Esophagus squamous epithelium (tissue), 4 donors: ENCODE data around the gene PTPRD.

Source experiments
- POLR2A ChIP-seq, 4 donors: fragments of 450-650 bp; IDR thresholded peaks; one replicate each; pipeline ENCODE4 v1.6.1; 2017; ENCODE audit warnings: antibody characterized with exemption in 4 of 4, mild to moderate bottlenecking in 4 of 4, moderate library complexity in 3 of 4
- TF ChIP-seq, protein P1 (sequence below), 6 experiments: fragments of 450-650 bp in 4 of 6; fragments of 200-600 bp in 2 of 6; sonication (generic) in 2 of 6; IDR thresholded peaks; one replicate each; pipeline ENCODE4 v1.5.1; 2016 to 2019; ENCODE audit warnings: antibody characterized with exemption in 6 of 6, mild to moderate bottlenecking in 4 of 6, moderate library complexity in 4 of 6

DNA sequence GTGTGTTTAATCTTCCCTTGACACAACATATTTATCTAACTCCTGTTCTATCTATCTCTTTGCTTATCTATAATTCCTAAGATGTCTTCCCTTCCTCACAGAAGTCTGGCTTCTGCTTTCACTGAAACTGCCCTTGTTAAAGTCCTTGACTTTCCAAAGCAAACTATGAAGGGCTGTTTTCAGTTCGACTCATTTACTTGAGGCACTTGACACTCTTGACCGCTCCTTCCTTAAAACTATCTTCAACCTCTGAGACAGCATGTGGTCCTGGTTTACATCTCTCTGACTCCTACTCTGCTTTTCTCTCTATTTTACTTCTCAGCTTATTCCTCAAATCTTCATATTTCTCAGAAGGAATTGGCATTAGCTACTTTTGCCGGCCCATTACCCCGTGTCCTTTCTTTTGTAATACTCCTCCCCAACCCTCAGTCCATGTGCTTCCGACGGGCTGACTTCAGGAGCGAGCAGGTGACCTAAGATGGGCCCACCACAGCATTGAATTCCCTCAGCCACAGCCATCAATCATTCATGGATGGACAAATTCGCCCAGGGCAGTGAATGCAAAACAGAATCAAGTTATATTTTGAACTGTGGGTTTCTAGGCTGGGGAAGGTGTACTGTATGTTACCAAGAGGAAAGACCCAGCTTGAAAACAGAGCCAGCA, 1089.2 kb downstream of the PTPRD start:
- TF ChIP-seq, protein P1, sequence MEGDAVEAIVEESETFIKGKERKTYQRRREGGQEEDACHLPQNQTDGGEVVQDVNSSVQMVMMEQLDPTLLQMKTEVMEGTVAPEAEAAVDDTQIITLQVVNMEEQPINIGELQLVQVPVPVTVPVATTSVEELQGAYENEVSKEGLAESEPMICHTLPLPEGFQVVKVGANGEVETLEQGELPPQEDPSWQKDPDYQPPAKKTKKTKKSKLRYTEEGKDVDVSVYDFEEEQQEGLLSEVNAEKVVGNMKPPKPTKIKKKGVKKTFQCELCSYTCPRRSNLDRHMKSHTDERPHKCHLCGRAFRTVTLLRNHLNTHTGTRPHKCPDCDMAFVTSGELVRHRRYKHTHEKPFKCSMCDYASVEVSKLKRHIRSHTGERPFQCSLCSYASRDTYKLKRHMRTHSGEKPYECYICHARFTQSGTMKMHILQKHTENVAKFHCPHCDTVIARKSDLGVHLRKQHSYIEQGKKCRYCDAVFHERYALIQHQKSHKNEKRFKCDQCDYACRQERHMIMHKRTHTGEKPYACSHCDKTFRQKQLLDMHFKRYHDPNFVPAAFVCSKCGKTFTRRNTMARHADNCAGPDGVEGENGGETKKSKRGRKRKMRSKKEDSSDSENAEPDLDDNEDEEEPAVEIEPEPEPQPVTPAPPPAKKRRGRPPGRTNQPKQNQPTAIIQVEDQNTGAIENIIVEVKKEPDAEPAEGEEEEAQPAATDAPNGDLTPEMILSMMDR (IDR thresholded peaks at IDR 0.05), result no peak
- no peak for TF ChIP-seq POLR2A (IDR thresholded peaks at IDR 0.05)
